ENCODE results near the gene OPN4. TPM values are rescaled to one million over a fixed set of nuclear protein-coding genes. Genes with fewer than 3 reads are reported as not detected.

Gene OPN4
- total RNA-seq, 4 donors from 2014 or later: 0.29 to 0.80 (median 0.35) TPM

DNA sequence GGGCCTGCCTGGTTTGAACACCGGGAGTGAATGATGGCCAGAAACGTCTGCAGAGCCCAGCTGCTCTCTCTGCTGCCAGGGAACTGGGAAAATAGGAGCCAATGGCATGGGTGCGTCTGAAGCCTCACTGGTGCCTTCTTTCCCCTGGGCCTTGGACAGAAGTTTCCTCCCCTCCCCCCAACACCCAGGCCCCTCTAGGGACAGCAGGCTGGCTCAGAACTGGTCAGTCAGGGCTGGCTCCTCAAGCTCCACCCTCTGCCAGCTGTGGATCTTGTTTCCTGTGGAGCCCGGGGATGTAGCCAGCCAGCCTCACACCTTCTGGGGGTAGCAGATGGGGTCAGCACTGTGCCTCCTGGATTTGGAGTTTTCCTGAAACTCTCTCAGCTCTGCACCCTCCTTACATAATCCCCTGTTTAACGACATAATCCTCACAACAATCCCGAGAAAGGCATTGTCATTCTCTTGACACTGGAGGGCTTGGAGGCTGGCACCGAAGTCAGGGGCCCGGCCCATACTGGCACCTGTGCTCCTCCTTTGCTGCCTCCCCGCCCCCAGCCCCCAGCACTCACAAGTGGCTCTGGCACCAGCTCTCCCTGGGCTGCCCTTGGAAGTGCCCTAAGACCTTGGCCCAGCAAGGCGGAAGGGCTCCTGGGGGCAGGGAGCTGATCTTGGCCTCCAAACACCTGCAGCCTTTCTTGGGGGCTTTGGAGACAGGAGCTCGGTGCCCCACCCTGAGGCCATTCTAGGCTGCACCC lies 19.7 kb downstream of the OPN4 start:
- no peak overlapping the region for H3K4me3 ChIP-seq (ENCODE audit: low read depth, poor library complexity, severe bottlenecking)
- WGBS, 2 donors: 46 to 52% methylated on average over 11 of the region's 11 CpGs
- intact Hi-C loops (cut with DNase I; ENCODE audit: low total_unique reads): loop anchor here (1.0 kb wide), 1 partner anchor 30 kb away; no protein-coding TSS in a partner anchor
- DNase-seq (ENCODE audit: low spot score in 2 of 2): no peak
- TF ChIP-seq POLR2A (IDR thresholded peaks at IDR 0.05) (no peak), CTCF (IDR thresholded peaks at IDR 0.05) (no peak)

GRCh38 chr10:86674912-86675311 lies 20.6 kb downstream of the OPN4 start:
- TF ChIP-seq POLR2A (IDR thresholded peaks at IDR 0.05) (no peak), CTCF (IDR thresholded peaks at IDR 0.05) (no peak)
- no peak overlapping the region for H3K4me3 ChIP-seq (ENCODE audit: low read depth, poor library complexity, severe bottlenecking)
- 80 to 100% methylated on average over 3 of the region's 3 CpGs for WGBS, 2 donors
- no peak for DNase-seq (ENCODE audit: low spot score in 2 of 2)
- intact Hi-C loops (cut with DNase I; ENCODE audit: low total_unique reads): no loop called here

GRCh38 chr10:86677374-86677773 lies 23.0 kb downstream of the OPN4 start:
- intact Hi-C loops (cut with DNase I; ENCODE audit: low total_unique reads): no loop called here
- no peak overlapping the region for H3K4me3 ChIP-seq (ENCODE audit: low read depth, poor library complexity, severe bottlenecking)
- 76 to 86% methylated on average over 6 of the region's 6 CpGs for whole genome bisulfite sequencing, 2 donors
- no peak for DNase-seq (ENCODE audit: low spot score in 2 of 2)
- TF ChIP-seq CTCF (IDR thresholded peaks at IDR 0.05) (no peak), POLR2A (IDR thresholded peaks at IDR 0.05) (no peak)

DNA sequence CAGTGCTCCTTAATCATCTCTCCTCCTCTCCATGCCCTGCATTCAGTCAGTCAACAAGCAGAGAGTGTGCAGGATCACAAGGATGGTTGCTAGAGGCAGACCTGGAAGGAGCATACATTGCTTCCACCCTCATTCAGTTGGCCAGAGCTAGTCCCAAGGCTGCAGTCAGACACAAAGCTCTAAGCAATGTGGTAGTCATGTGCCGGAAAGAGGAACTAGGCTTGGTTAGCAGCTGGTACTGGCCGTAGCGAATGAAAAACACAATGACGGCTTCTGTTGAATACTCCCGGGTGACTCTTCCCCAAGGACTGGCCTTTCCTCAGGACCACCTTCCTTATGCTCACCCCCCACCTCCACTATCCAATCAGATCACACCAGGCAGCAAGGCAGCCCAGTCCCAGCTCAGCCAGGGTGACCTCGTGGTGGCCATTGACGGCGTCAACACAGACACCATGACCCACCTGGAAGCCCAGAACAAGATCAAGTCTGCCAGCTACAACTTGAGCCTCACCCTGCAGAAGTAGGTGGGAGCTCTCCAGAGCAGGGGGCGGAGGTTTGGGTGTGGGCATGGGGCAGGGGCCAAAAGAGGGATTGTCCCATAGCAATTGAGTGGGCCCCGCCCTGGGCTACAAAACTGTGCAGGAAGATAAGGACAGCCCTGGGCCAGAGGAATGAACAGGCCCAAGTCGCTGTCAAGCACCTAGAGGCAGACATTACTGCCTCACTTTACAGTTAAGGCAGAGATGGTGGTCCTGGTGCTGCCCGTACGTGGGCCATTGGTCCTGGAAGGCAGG lies 24.8 kb downstream of the OPN4 start:
- TF ChIP-seq CTCF (IDR thresholded peaks at IDR 0.05) (no peak), POLR2A (IDR thresholded peaks at IDR 0.05) (no peak)
- H3K4me3 ChIP-seq (ENCODE audit: low read depth, poor library complexity, severe bottlenecking): no peak overlapping the region
- 74 to 87% methylated on average over 13 of the region's 13 CpGs for WGBS, 2 donors
- intact Hi-C loops (cut with DNase I; ENCODE audit: low total_unique reads): no loop called here
- DNase-seq (ENCODE audit: low spot score in 2 of 2): no peak

DNA sequence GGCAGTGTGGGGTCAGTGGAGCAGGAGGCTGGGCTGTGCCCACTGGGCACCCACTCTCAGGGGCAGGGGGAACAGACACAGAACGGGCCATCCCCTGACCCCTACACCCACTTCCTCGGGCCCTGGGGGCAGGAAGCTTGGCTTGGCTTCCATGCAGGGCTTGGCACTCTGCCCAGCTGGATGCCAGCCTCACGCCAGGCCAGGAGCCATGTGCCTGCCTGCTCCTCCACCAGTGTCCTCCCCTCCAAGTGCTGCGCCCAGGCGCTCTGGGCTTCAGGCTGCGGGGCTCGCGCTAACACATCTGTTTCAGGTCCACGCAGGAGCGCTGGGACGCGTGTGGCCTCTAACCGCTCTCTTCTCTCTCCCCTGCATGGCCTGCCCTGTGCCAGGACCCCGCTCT lies 26.7 kb downstream of the OPN4 start:
- WGBS, 2 donors: 63 to 77% methylated on average over 11 to 14 of the region's 14 CpGs
- DNase-seq (ENCODE audit: low spot score in 2 of 2): no peak
- intact Hi-C loops (cut with DNase I; ENCODE audit: low total_unique reads): no loop called here
- H3K4me3 ChIP-seq (ENCODE audit: low read depth, poor library complexity, severe bottlenecking): no peak overlapping the region
- TF ChIP-seq POLR2A (IDR thresholded peaks at IDR 0.05) (no peak), CTCF (IDR thresholded peaks at IDR 0.05) (no peak)

Measured in lower leg skin (tissue), 4 donors.